BJ (cell line): ENCODE data around the gene NEGR1. TPM values are rescaled to one million over a fixed set of nuclear protein-coding genes. Genes with fewer than 3 reads are reported as not detected.

Experiments used
- CTCF ChIA-PET: fragments of 350-600 bp; formaldehyde crosslinking; extraction: SDS; loops from one replicate; lab custom pipeline; 2021; ENCODE audit warnings: antibody characterized with exemption, inconsistent platforms; lab: Yijun Ruan, JAX
- POLR2A ChIA-PET: fragments of 300-600 bp; sonication (Branson Sonifier 250); formaldehyde crosslinking; extraction: SDS; loops from one replicate; lab custom pipeline; 2021; ENCODE audit warnings: antibody characterized with exemption; lab: Charles Lee
- DNase-seq: peaks from one replicate; pipeline ENCODE4 v3.0.0-alpha.2; 2011; ENCODE audit warnings: low read depth
- H3K27me3 ChIP-seq: 2 replicates; pipeline ENCODE4 v1.6.0; 2011; ENCODE audit warnings: low read length; ENCODE audit not compliant: control insufficient read depth, insufficient read depth
- H3K36me3 ChIP-seq: 2 replicates; pipeline ENCODE4 v1.5.1; 2011; ENCODE audit warnings: low read length; ENCODE audit not compliant: control insufficient read depth, insufficient read depth
- H3K4me3 ChIP-seq: 2 replicates; pipeline ENCODE4 v1.5.1; 2011; ENCODE audit warnings: low read depth, mild to moderate bottlenecking, control low read depth, low read length
- polyA plus RNA-seq: library from polyadenylated mRNA; depleted of rRNA; stranded (reverse); fragments of >200 nt; gene quantifications from 2 replicates; pipeline ENCODE4 v1.2.3, GENCODE V29; 2011
- TF ChIP-seq, protein P1 (sequence below): IDR thresholded peaks from 2 replicates; pipeline ENCODE4 v1.5.1; 2011; ENCODE audit warnings: low read depth, mild to moderate bottlenecking, control low read depth, inconsistent platforms, low read length, moderate library complexity; ENCODE audit not compliant: insufficient read depth

The NEGR1 gene
- polyA plus RNA-seq, 1 experiment, result 15.4 TPM

DNA sequence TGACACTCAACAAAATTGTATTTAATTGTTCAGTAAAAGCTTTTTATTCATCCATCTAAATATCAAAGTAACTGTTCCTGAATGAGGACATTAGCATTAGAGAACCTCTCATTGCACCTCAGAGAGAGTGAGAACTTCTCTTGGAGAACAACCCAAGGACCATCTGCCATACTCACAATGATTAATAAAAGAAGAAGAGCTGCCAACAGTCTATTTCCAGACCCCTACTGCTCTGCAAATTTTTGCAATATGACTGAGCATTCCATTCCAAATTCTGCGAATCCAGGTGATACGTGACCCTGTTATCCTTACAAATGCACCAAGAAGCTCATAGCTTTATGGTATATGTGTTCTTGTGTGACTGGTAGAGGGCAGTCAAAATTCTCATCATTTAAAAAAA lies 422.5 kb downstream of the NEGR1 start:
- H3K27me3 ChIP-seq, result no peaks in the 10 kb centered on the region
- CTCF ChIA-PET, result interaction anchor here (0.6 kb wide), 1 partner anchor 141 kb away, joined by 3 read pairs; no protein-coding TSS in a partner anchor

DNA sequence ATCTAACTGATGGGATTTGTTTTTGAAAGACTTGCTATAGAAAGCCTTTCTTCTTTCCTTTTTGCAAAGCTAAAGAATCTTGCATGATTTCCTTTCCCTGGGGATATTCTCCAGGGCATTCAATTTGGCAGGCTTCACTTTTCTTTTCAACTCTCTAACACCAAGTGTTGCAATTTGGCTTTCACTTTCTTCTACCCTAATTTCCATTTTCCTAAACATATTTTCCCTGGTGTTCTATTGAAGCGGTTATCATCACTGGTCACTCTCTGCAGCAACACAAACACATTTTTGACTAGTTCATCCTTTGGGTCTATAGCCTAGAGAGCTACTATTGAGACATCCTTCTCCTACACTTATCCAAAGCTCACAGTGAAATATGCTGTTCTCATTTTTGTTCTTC lies 424.5 kb downstream of the NEGR1 start:
- ChIA-PET POLR2A (no interaction called here), CTCF (interaction anchor here (1.0 kb wide), 1 partner anchor 85 kb away, joined by 3 read pairs; no protein-coding TSS in a partner anchor)
- H3K27me3 ChIP-seq, result no peaks in the 10 kb centered on the region
- H3K36me3 ChIP-seq, result no peaks in the 10 kb centered on the region
- DNase-seq, result no peak
- H3K4me3 ChIP-seq, result no peak overlapping the region
- TF ChIP-seq, protein P1, sequence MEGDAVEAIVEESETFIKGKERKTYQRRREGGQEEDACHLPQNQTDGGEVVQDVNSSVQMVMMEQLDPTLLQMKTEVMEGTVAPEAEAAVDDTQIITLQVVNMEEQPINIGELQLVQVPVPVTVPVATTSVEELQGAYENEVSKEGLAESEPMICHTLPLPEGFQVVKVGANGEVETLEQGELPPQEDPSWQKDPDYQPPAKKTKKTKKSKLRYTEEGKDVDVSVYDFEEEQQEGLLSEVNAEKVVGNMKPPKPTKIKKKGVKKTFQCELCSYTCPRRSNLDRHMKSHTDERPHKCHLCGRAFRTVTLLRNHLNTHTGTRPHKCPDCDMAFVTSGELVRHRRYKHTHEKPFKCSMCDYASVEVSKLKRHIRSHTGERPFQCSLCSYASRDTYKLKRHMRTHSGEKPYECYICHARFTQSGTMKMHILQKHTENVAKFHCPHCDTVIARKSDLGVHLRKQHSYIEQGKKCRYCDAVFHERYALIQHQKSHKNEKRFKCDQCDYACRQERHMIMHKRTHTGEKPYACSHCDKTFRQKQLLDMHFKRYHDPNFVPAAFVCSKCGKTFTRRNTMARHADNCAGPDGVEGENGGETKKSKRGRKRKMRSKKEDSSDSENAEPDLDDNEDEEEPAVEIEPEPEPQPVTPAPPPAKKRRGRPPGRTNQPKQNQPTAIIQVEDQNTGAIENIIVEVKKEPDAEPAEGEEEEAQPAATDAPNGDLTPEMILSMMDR, result no peak

More for the DNA sequence above, 422.5 kb downstream of the NEGR1 start:
- Histone ChIP-seq H3K4me3 (no peak overlapping the region), H3K36me3 (no peaks in the 10 kb centered on the region)
- DNase-seq, result no peak
- TF ChIP-seq, protein P1, result no peak
- POLR2A ChIA-PET, result no interaction called here

GRCh38 chr1:71853360-71853759 lies 429.0 kb downstream of the NEGR1 start:
- POLR2A ChIA-PET, result no interaction called here
- H3K4me3 ChIP-seq, result no peak overlapping the region
- H3K27me3 ChIP-seq, result no peaks in the 10 kb centered on the region
- TF ChIP-seq, protein P1, result no peak
- H3K36me3 ChIP-seq, result no peaks in the 10 kb centered on the region
- DNase-seq, result no peak
- CTCF ChIA-PET, result no interaction called here

DNA sequence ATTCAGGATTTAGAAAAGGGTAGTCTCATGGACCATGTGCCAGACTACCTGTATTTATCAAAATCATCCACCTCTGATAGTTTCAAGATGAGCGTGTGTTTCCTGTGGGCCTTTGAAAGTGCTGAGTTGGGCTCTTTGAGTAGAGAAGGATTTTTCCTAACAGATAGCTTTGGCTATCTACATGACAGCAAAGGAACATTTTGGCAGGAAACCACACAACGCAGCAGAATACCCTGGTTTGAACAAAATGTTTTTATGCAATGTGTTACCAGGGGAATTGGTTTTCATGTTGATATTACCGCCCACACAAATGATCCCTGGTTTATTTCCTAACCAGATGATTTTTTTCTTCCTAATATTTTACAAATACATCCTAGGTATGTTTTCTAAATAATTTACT lies 431.4 kb downstream of the NEGR1 start:
- no peak for DNase-seq
- ChIA-PET POLR2A (no interaction called here), CTCF (no interaction called here)
- TF ChIP-seq, protein P1, result no peak
- Histone ChIP-seq H3K27me3 (no peaks in the 10 kb centered on the region), H3K4me3 (no peak overlapping the region), H3K36me3 (no peaks in the 10 kb centered on the region)

DNA sequence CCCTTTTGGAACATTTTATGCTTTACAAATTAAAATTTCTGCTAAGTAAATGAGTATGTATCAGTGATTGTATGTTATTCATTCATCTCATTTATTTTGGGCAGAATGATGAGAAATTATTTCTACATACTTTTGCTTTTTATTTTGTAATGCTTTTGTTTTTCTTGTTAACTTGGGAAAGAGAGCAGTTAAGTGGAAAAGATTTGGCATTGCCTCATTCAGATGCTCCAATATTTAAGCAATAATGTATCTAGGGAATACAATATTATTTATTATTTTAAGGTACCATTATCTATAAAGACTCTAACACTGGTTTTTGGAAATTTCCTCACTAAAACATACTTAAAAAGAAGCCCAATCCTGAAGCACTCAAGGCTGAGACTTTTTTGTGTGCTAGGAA lies 431.8 kb downstream of the NEGR1 start:
- Histone ChIP-seq H3K36me3 (no peaks in the 10 kb centered on the region), H3K4me3 (no peak overlapping the region), H3K27me3 (no peaks in the 10 kb centered on the region)
- TF ChIP-seq, protein P1, result no peak
- ChIA-PET CTCF (no interaction called here), POLR2A (no interaction called here)
- DNase-seq, result no peak
